H9 (cell line): ENCODE results near the gene SLC36A2. TPM values are rescaled to one million over a fixed set of nuclear protein-coding genes. Genes with fewer than 3 reads are reported as not detected.

Source experiments
- DNase-seq: peaks from one replicate; pipeline ENCODE4 v3.0.0-alpha.2; 2017
- H2AFZ ChIP-seq: one replicate; pipeline ENCODE4 v1.6.1; 2013; ENCODE audit warnings: mild to moderate bottlenecking, low read length, control low read depth, moderate library complexity
- H2AK5ac ChIP-seq: 2 replicates; pipeline ENCODE4 v1.6.1; 2013; ENCODE audit warnings: low read length, control low read depth, mixed read lengths; ENCODE audit not compliant: insufficient read length
- H2BK120ac ChIP-seq: one replicate; pipeline ENCODE4 v1.6.1; 2013; ENCODE audit warnings: low read depth, mild to moderate bottlenecking, low read length, control low read depth, inconsistent platforms; ENCODE audit not compliant: poor library complexity, severe bottlenecking
- H2BK12ac ChIP-seq: 2 replicates; pipeline ENCODE4 v1.6.1; 2013; ENCODE audit warnings: low read length, control low read depth, mixed read lengths, low read depth; ENCODE audit not compliant: insufficient read length
- H2BK15ac ChIP-seq: 2 replicates; pipeline ENCODE4 v1.6.1; 2013; ENCODE audit warnings: low read depth, low read length, control low read depth
- H2BK20ac ChIP-seq: one replicate; pipeline ENCODE4 v1.6.1; 2013; ENCODE audit warnings: low read depth, mild to moderate bottlenecking, low read length, control low read depth, inconsistent platforms; ENCODE audit not compliant: poor library complexity, severe bottlenecking
- H2BK5ac ChIP-seq: 2 replicates; pipeline ENCODE4 v1.6.1; 2013; ENCODE audit warnings: low read length, control low read depth, mixed read lengths; ENCODE audit not compliant: insufficient read length
- H3K14ac ChIP-seq: 2 replicates; pipeline ENCODE4 v1.6.1; 2013; ENCODE audit warnings: low read length, control low read depth; ENCODE audit not compliant: insufficient read depth
- H3K18ac ChIP-seq: 2 replicates; pipeline ENCODE4 v1.6.1; 2013; ENCODE audit warnings: low read depth, mild to moderate bottlenecking, mixed read lengths, low read length, control low read depth; ENCODE audit not compliant: insufficient read length
- H3K23ac ChIP-seq: 2 replicates; pipeline ENCODE4 v1.6.1; 2013; ENCODE audit warnings: low read length, control low read depth, mixed read lengths, low read depth; ENCODE audit not compliant: insufficient read length
- H3K23me2 ChIP-seq: 2 replicates; pipeline ENCODE4 v1.6.1; 2013; ENCODE audit warnings: low read depth, mild to moderate bottlenecking, mixed read lengths, low read length, control low read depth; ENCODE audit not compliant: insufficient read length, poor library complexity, severe bottlenecking
- H3K27ac ChIP-seq: 2 replicates; pipeline ENCODE4 v1.5.1; 2013; ENCODE audit warnings: low read length, control low read depth, mixed read lengths, low read depth; ENCODE audit not compliant: insufficient read length
- H3K27me3 ChIP-seq: 2 replicates; pipeline ENCODE4 v1.6.1; 2013; ENCODE audit warnings: low read length, control low read depth, inconsistent platforms; ENCODE audit not compliant: insufficient read depth
- H3K4ac ChIP-seq: 2 replicates; pipeline ENCODE4 v1.6.1; 2013; ENCODE audit warnings: low read depth, mild to moderate bottlenecking, control low read depth, inconsistent platforms, low read length, moderate library complexity
- H3K4me1 ChIP-seq: 2 replicates; pipeline ENCODE4 v1.6.1; 2013; ENCODE audit warnings: low read length, control low read depth, inconsistent platforms; ENCODE audit not compliant: insufficient read depth
- H3K4me2 ChIP-seq: 2 replicates; pipeline ENCODE4 v1.6.1; 2013; ENCODE audit warnings: low read length, control low read depth, mixed read lengths; ENCODE audit not compliant: insufficient read length, insufficient read depth
- H3K56ac ChIP-seq: 2 replicates; pipeline ENCODE4 v1.6.1; 2013; ENCODE audit warnings: low read depth, mild to moderate bottlenecking, mixed read lengths, low read length, control low read depth; ENCODE audit not compliant: insufficient read length
- H3K79me1 ChIP-seq: 2 replicates; pipeline ENCODE4 v1.6.1; 2013; ENCODE audit warnings: low read depth, mild to moderate bottlenecking, moderate library complexity, low read length, control low read depth, inconsistent platforms; ENCODE audit not compliant: insufficient read depth, poor library complexity, severe bottlenecking
- H3K79me2 ChIP-seq: 2 replicates; pipeline ENCODE4 v1.6.1; 2013; ENCODE audit warnings: low read length, control low read depth, inconsistent platforms; ENCODE audit not compliant: insufficient read depth
- H3K9ac ChIP-seq: 2 replicates; pipeline ENCODE4 v1.6.1; 2013; ENCODE audit warnings: low read length, control low read depth, mixed read lengths; ENCODE audit not compliant: insufficient read length; ENCODE audit errors: extremely low read depth
- H3K9me3 ChIP-seq: one replicate; pipeline ENCODE4 v1.6.1; 2013; ENCODE audit warnings: low read depth, low read length, inconsistent platforms; ENCODE audit not compliant: control insufficient read depth
- H3T11ph ChIP-seq: one replicate; pipeline ENCODE4 v1.6.1; 2013; ENCODE audit warnings: mild to moderate bottlenecking, low read length, control low read depth, inconsistent platforms
- H4K20me1 ChIP-seq: one replicate; pipeline ENCODE4 v1.6.1; 2013; ENCODE audit not compliant: control insufficient read depth, insufficient read length, insufficient read depth
- H4K5ac ChIP-seq: 2 replicates; pipeline ENCODE4 v1.6.1; 2013; ENCODE audit warnings: low read depth, mild to moderate bottlenecking, mixed read lengths, low read length, control low read depth; ENCODE audit not compliant: insufficient read length
- H4K8ac ChIP-seq: replicated peaks from 2 replicates; pipeline ENCODE4 v1.6.1; 2013; ENCODE audit warnings: low read length, control low read depth, mixed read lengths, low read depth; ENCODE audit not compliant: insufficient read length
- H4K91ac ChIP-seq: 2 replicates; pipeline ENCODE4 v1.6.1; 2013; ENCODE audit warnings: low read depth, mild to moderate bottlenecking, moderate library complexity, mixed read lengths, low read length, control low read depth; ENCODE audit not compliant: insufficient read length
- H3K27ac Mint-ChIP-seq, 3 experiments: 2 replicates in 2 of 3; 3 replicates in 1 of 3; pipeline ENCODE4 v1.8.0; 2020 to 2021; ENCODE audit warnings: mixed read lengths in 3 of 3, mild to moderate bottlenecking in 1 of 3, moderate library complexity in 1 of 3
- H3K27me3 Mint-ChIP-seq: 2 replicates; pipeline ENCODE4 v1.8.0; 2021; ENCODE audit warnings: low read depth, mild to moderate bottlenecking, moderate library complexity, mixed read lengths
- H3K36me3 Mint-ChIP-seq, 3 experiments: 2 replicates in 2 of 3; 3 replicates in 1 of 3; pipeline ENCODE4 v1.8.0; 2020 to 2021; ENCODE audit warnings: low read depth in 3 of 3, mixed read lengths in 3 of 3; ENCODE audit not compliant: insufficient read depth in 1 of 3
- H3K4me1 Mint-ChIP-seq, 2 experiments: 2 replicates each; pipeline ENCODE4 v1.8.0; 2020; ENCODE audit warnings: mixed read lengths in 2 of 2
- H3K4me3 Mint-ChIP-seq, 2 experiments: 2 replicates in 1 of 2; 3 replicates in 1 of 2; pipeline ENCODE4 v1.8.0; 2020 to 2021; ENCODE audit warnings: mild to moderate bottlenecking in 2 of 2, mixed read lengths in 2 of 2, moderate library complexity in 1 of 2
- H3K9me3 Mint-ChIP-seq, 2 experiments: 2 replicates in 1 of 2; 3 replicates in 1 of 2; pipeline ENCODE4 v1.8.0; 2020; ENCODE audit warnings: mild to moderate bottlenecking in 2 of 2, mixed read lengths in 2 of 2, moderate library complexity in 1 of 2
- CTCF ChIP-seq: fragments of 200-600 bp; sonication (generic); conservative IDR thresholded peaks from 3 replicates; pipeline ENCODE4 v1.8.0; 2021; ENCODE audit warnings: antibody characterized with exemption, mild to moderate bottlenecking
- WGBS: extraction: QIAGEN DNeasy Blood & Tissue Kit; methylation state at CpG from one replicate; pipeline ENCODE4 v1.1.7; 2013; ENCODE audit warnings: missing lambda C conversion rate, low lambda C conversion rate, mixed read lengths; ENCODE audit not compliant: insufficient read length; ENCODE audit errors: extremely low coverage; 5-methylcytosine and 5-hydroxymethylcytosine counted together
- total RNA-seq: library from RNA; stranded (reverse); gene quantifications from 2 replicates; pipeline ENCODE4 v1.2.1, GENCODE V29; 2021

The SLC36A2 gene
- total RNA-seq, 1 experiment from 2014 or later, result 0.15 TPM

GRCh38 chr5:151315998-151316597 lies 31.3 kb downstream of the SLC36A2 start:
- no peak overlapping the region for H4K8ac ChIP-seq
- H3K4ac ChIP-seq, result no peak overlapping the region
- no peak overlapping the region for H3K18ac ChIP-seq
- H2BK120ac ChIP-seq, result no peak overlapping the region
- H2AK5ac ChIP-seq, result no peak overlapping the region
- Mint-ChIP-seq H3K4me3 (no peak overlapping the region), H3K4me1 (peaks cover 24 to 28% of the 10 kb centered on the region in 2 experiments), H3K36me3 (no peaks in the 10 kb centered on the region), H3K27ac (no peak overlapping the region; a peak in 1 of 7 replicates), H3K27me3 (no peaks in the 10 kb centered on the region; the same call in 1 of the 2 replicates), H3K9me3 (peaks cover 0 to 3% of the 10 kb centered on the region in 2 experiments; a peak in 1 of 5 replicates)
- H2BK15ac ChIP-seq, result no peak overlapping the region
- no peaks in the 10 kb centered on the region for H3K79me1 ChIP-seq
- peak overlapping the region; percentile 82 for H2AFZ ChIP-seq
- no peaks in the 10 kb centered on the region for H3K9me3 ChIP-seq
- H4K5ac ChIP-seq, result no peak overlapping the region
- H4K91ac ChIP-seq, result no peak overlapping the region
- peak; percentile 64 for DNase-seq
- no peaks in the 10 kb centered on the region for H4K20me1 ChIP-seq
- no peak overlapping the region for H3K27ac ChIP-seq
- no peaks in the 10 kb centered on the region for H3K23me2 ChIP-seq
- no peak overlapping the region for H3K23ac ChIP-seq
- no peak overlapping the region for H3K56ac ChIP-seq
- H3K27me3 ChIP-seq, result no peaks in the 10 kb centered on the region
- H3K79me2 ChIP-seq, result no peaks in the 10 kb centered on the region
- TF ChIP-seq CTCF, result peak; percentile 87
- H3T11ph ChIP-seq, result no peak overlapping the region
- peak overlapping the region; percentile 32 for H2BK20ac ChIP-seq
- WGBS, result no CpG with 5 or more reads among the region's 8 CpGs
- H3K14ac ChIP-seq, result no peak overlapping the region
- H3K4me2 ChIP-seq, result no peak overlapping the region
- no peak overlapping the region for H2BK5ac ChIP-seq
- no peaks in the 10 kb centered on the region for H3K4me1 ChIP-seq
- H2BK12ac ChIP-seq, result no peak overlapping the region
- H3K9ac ChIP-seq, result no peak overlapping the region
